Measurements from ENCODE around the gene TTL. TPM values are rescaled to one million over a fixed set of nuclear protein-coding genes. Genes with fewer than 3 reads are reported as not detected.
"Not testable (repeated sequence)": the region's sequence is repeated elsewhere in the genome, so short reads cannot be mapped to it uniquely, and the experiment has no call there.

The TTL gene
- total RNA-seq, 1 donor from 2014 or later, result 42.9 TPM

DNA sequence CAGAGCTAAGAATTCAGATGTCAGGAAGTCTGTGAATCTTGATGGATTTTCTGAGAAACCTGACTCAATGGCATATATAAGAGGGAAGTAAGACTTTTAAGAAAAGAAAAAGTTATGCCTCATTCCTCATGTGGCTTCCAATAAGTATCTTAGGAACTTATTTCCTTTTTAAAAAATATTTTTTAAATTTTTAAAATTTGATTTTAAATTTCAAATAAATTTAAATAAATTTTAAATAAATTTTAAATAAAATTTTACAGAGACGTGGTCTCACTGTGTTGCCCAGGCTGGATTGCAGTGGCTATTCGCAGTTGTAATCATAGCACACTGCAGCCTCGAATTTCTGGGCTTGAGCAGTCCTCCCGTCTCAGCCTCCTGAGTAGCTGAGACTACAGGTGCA is 48.8 kb downstream of the TTL start:
- H3K9me3 Mint-ChIP-seq, result no peaks in the 10 kb centered on the region
- no peak overlapping the region for H3K4me3 Mint-ChIP-seq
- no peak for DNase-seq (ENCODE audit: low spot score in 2 of 2, unreplicated experiment in 2 of 2)
- H3K27ac Mint-ChIP-seq, result no peak overlapping the region
- TF ChIP-seq, protein P1, sequence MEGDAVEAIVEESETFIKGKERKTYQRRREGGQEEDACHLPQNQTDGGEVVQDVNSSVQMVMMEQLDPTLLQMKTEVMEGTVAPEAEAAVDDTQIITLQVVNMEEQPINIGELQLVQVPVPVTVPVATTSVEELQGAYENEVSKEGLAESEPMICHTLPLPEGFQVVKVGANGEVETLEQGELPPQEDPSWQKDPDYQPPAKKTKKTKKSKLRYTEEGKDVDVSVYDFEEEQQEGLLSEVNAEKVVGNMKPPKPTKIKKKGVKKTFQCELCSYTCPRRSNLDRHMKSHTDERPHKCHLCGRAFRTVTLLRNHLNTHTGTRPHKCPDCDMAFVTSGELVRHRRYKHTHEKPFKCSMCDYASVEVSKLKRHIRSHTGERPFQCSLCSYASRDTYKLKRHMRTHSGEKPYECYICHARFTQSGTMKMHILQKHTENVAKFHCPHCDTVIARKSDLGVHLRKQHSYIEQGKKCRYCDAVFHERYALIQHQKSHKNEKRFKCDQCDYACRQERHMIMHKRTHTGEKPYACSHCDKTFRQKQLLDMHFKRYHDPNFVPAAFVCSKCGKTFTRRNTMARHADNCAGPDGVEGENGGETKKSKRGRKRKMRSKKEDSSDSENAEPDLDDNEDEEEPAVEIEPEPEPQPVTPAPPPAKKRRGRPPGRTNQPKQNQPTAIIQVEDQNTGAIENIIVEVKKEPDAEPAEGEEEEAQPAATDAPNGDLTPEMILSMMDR (IDR thresholded peaks at IDR 0.05; ENCODE audit: unreplicated experiment), result no peak
- no peaks in the 10 kb centered on the region for H3K27me3 Mint-ChIP-seq (ENCODE audit: low read depth)
- H3K36me3 Mint-ChIP-seq, result peaks cover 20% of the 10 kb centered on the region
- no peaks in the 10 kb centered on the region for H3K4me1 Mint-ChIP-seq

- no peaks in the 10 kb centered on the region for H3K9me3 Mint-ChIP-seq
- TF ChIP-seq, protein P1 (IDR thresholded peaks at IDR 0.05; ENCODE audit: unreplicated experiment), result no peak
- H3K27ac Mint-ChIP-seq, result no peak overlapping the region
- H3K36me3 Mint-ChIP-seq, result peaks cover 9% of the 10 kb centered on the region
- H3K4me1 Mint-ChIP-seq, result no peaks in the 10 kb centered on the region
- H3K27me3 Mint-ChIP-seq (ENCODE audit: low read depth), result no peaks in the 10 kb centered on the region
- no peak overlapping the region for H3K4me3 Mint-ChIP-seq
- no peak for DNase-seq (ENCODE audit: low spot score in 2 of 2, unreplicated experiment in 2 of 2)
Measured at GRCh38 chr2:112534826-112535225, 52.9 kb downstream of the TTL start.

- not testable (repeated sequence) for H3K4me3 Mint-ChIP-seq
Measured at GRCh38 chr2:112536665-112537064, 54.7 kb downstream of the TTL start.

GRCh38 chr2:112539306-112539705 is 57.4 kb downstream of the TTL start:
- Mint-ChIP-seq H3K4me3 (no peak overlapping the region), H3K27me3 (ENCODE audit: low read depth) (no peaks in the 10 kb centered on the region), H3K9me3 (no peaks in the 10 kb centered on the region), H3K36me3 (no peaks in the 10 kb centered on the region), H3K27ac (no peak overlapping the region), H3K4me1 (peaks cover 6% of the 10 kb centered on the region)
- TF ChIP-seq, protein P1 (IDR thresholded peaks at IDR 0.05; ENCODE audit: unreplicated experiment), result no peak
- no peak for DNase-seq (ENCODE audit: low spot score in 2 of 2, unreplicated experiment in 2 of 2)

More at GRCh38 chr2:112536665-112537064, 54.7 kb downstream of the TTL start:
- not testable (repeated sequence) for DNase-seq (ENCODE audit: low spot score in 2 of 2, unreplicated experiment in 2 of 2); H3K36me3 Mint-ChIP-seq; H3K27me3 Mint-ChIP-seq (ENCODE audit: low read depth); H3K9me3 Mint-ChIP-seq; H3K27ac Mint-ChIP-seq; H3K4me1 Mint-ChIP-seq

DNA sequence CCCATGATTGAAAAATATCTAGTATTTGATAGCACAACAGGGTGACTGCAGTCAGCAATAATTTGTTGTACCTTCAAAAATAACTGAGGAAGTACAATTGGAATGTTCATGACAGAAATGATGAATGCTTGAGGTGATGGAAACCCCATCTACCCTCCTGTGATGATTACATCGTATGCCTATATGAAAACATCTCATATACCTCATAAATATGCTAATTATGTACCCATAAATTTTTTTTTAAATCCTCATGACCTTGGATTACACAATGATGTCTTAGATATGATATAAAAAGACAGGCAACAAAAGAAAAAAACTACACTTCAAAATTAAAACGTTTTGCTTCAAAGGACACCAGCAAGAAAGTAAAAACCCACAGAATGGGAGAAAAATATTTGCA is 59.0 kb downstream of the TTL start:
- TF ChIP-seq, protein P1 (IDR thresholded peaks at IDR 0.05; ENCODE audit: unreplicated experiment), result no peak
- DNase-seq (ENCODE audit: low spot score in 2 of 2, unreplicated experiment in 2 of 2), result no peak
- H3K27ac Mint-ChIP-seq, result no peak overlapping the region
- no peaks in the 10 kb centered on the region for H3K36me3 Mint-ChIP-seq
- H3K4me3 Mint-ChIP-seq, result no peak overlapping the region
- H3K9me3 Mint-ChIP-seq, result no peaks in the 10 kb centered on the region
- peaks cover 6% of the 10 kb centered on the region for H3K4me1 Mint-ChIP-seq
- H3K27me3 Mint-ChIP-seq (ENCODE audit: low read depth), result no peaks in the 10 kb centered on the region

GRCh38 chr2:112541315-112542122 is 59.6 kb downstream of the TTL start:
- TF ChIP-seq, protein P1 (IDR thresholded peaks at IDR 0.05; ENCODE audit: unreplicated experiment), result no peak
- no peaks in the 10 kb centered on the region for H3K36me3 Mint-ChIP-seq
- H3K27ac Mint-ChIP-seq, result no peak overlapping the region
- no peaks in the 10 kb centered on the region for H3K9me3 Mint-ChIP-seq
- no peak overlapping the region for H3K4me3 Mint-ChIP-seq
- peak in 1 of 2 experiments; percentile 30 for DNase-seq (ENCODE audit: low spot score in 2 of 2, unreplicated experiment in 2 of 2)
- H3K4me1 Mint-ChIP-seq, result peaks cover 6% of the 10 kb centered on the region
- H3K27me3 Mint-ChIP-seq (ENCODE audit: low read depth), result no peaks in the 10 kb centered on the region

All from mesothelial cell of epicardium (in vitro differentiated cells).